GM23248 (cell line): ENCODE measurements around the gene AARS1. TPM values are rescaled to one million over a fixed set of nuclear protein-coding genes. Genes with fewer than 3 reads are reported as not detected.

Source experiments
- DNase-seq: peaks from one replicate; pipeline ENCODE4 v3.0.0-alpha.2; 2015
- H2AFZ ChIP-seq: fragments of 200-600 bp; sonication (generic); 2 replicates; pipeline ENCODE4 v1.6.1; 2016; ENCODE audit warnings: antibody characterized with exemption
- H3F3A ChIP-seq: fragments of 200-600 bp; sonication (generic); 2 replicates; pipeline ENCODE4 v1.6.1; 2016; ENCODE audit warnings: mild to moderate bottlenecking, antibody characterized with exemption, mixed run types; ENCODE audit not compliant: insufficient read depth
- H3K27ac ChIP-seq: fragments of 200-600 bp; sonication (generic); 2 replicates; pipeline ENCODE4 v1.5.1; 2016; ENCODE audit warnings: mild to moderate bottlenecking
- H3K27me3 ChIP-seq: fragments of 200-600 bp; sonication (generic); replicated peaks from 2 replicates; pipeline ENCODE4 v1.6.1; 2016; ENCODE audit warnings: mild to moderate bottlenecking; ENCODE audit not compliant: insufficient read depth
- H3K36me3 ChIP-seq: fragments of 200-600 bp; sonication (generic); 2 replicates; pipeline ENCODE4 v1.6.1; 2016; ENCODE audit warnings: low read depth, mild to moderate bottlenecking
- H3K4me1 ChIP-seq: fragments of 200-600 bp; sonication (generic); 2 replicates; pipeline ENCODE4 v1.6.1; 2016; ENCODE audit warnings: mild to moderate bottlenecking; ENCODE audit not compliant: insufficient read depth
- H3K4me2 ChIP-seq: fragments of 200-600 bp; sonication (generic); one replicate; pipeline ENCODE4 v1.6.1; 2016; ENCODE audit warnings: mild to moderate bottlenecking; ENCODE audit not compliant: unreplicated experiment
- H3K4me3 ChIP-seq: fragments of 200-600 bp; sonication (generic); 2 replicates; pipeline ENCODE4 v1.5.1; 2016; ENCODE audit warnings: mild to moderate bottlenecking
- H3K79me2 ChIP-seq: fragments of 200-600 bp; sonication (generic); 2 replicates; pipeline ENCODE4 v1.6.1; 2016; ENCODE audit warnings: mild to moderate bottlenecking; ENCODE audit not compliant: insufficient read depth
- H3K9ac ChIP-seq: fragments of 200-600 bp; sonication (generic); 2 replicates; pipeline ENCODE4 v1.6.1; 2016; ENCODE audit warnings: mild to moderate bottlenecking
- H3K9me2 ChIP-seq: fragments of 200-600 bp; sonication (generic); 2 replicates; pipeline ENCODE4 v1.6.1; 2016; ENCODE audit warnings: mixed run types, mild to moderate bottlenecking, moderate library complexity; ENCODE audit not compliant: insufficient read depth
- H3K9me3 ChIP-seq: fragments of 200-600 bp; sonication (generic); one replicate; pipeline ENCODE4 v1.6.1; 2017; ENCODE audit warnings: low read depth
- H4K20me1 ChIP-seq: fragments of 200-600 bp; sonication (generic); 2 replicates; pipeline ENCODE4 v1.6.0; 2016; ENCODE audit not compliant: insufficient read depth
- EZH2 ChIP-seq: fragments of 200-600 bp; sonication (generic); IDR thresholded peaks from 2 replicates; pipeline ENCODE4 v1.6.1; 2018; ENCODE audit warnings: antibody characterized with exemption, mild to moderate bottlenecking; ENCODE audit not compliant: insufficient read depth, poor library complexity, severe bottlenecking
- EZH2phosphoT487 ChIP-seq: fragments of 200-600 bp; sonication (generic); IDR thresholded peaks from 2 replicates; pipeline ENCODE4 v1.6.1; 2018; ENCODE audit warnings: antibody characterized with exemption, moderate library complexity, mild to moderate bottlenecking, low read depth; ENCODE audit not compliant: insufficient read depth
- WGBS, 2 experiments: methylation state at CpG; one replicate each; pipeline ENCODE4 v1.1.6; 2015 to 2017; ENCODE audit warnings: low lambda C conversion rate in 2 of 2, low coverage in 1 of 2; ENCODE audit errors: missing lambda C conversion rate in 2 of 2; 5-methylcytosine and 5-hydroxymethylcytosine counted together
- in situ Hi-C: fragments of 300-500 bp; cut with MboI; formaldehyde crosslinking; loops from 2 replicates; pipeline ENCODE4 v1.15.0; 2020
- polyA plus RNA-seq: library from polyadenylated mRNA; unstranded; fragments of >200 nt; fragmentation: Nextera tagmentation; extraction: Ambion mirVana; gene quantifications from 2 replicates; pipeline ENCODE4 v1.2.1, GENCODE V29; 2016
- total RNA-seq: library from RNA; depleted of rRNA; stranded (reverse); fragments of >200 nt; shearing (Covaris generic); gene quantifications from 2 replicates; pipeline ENCODE4 v1.2.3, GENCODE V29; 2014

AARS1 gene
- total and polyA plus RNA-seq, 2 experiments from 2014 or later = 130 to 160 TPM

GRCh38 chr16:70258946-70259345 is 30.4 kb downstream of the AARS1 start:
- H3K4me3 ChIP-seq = no peak overlapping the region
- 89 to 94% methylated on average over 10 of the region's 10 CpGs for WGBS, 2 experiments
- in situ Hi-C loops = no loop called here
- H3K27ac ChIP-seq = no peak overlapping the region
- no peak for DNase-seq
- H3K9me3 ChIP-seq = no peaks in the 10 kb centered on the region
- no peak overlapping the region for H2AFZ ChIP-seq
- H3K4me1 ChIP-seq = no peaks in the 10 kb centered on the region
- peaks cover 56% of the 10 kb centered on the region for H3K79me2 ChIP-seq
- H4K20me1 ChIP-seq = no peaks in the 10 kb centered on the region
- no peak for TF ChIP-seq EZH2phosphoT487
- TF ChIP-seq EZH2 = no peak
- no peaks in the 10 kb centered on the region for H3K9me2 ChIP-seq
- H3K4me2 ChIP-seq = no peak overlapping the region
- H3F3A ChIP-seq = peaks cover 47% of the 10 kb centered on the region
- H3K36me3 ChIP-seq = peaks cover 70% of the 10 kb centered on the region
- no peak overlapping the region for H3K9ac ChIP-seq
- H3K27me3 ChIP-seq = no peaks in the 10 kb centered on the region

- peaks cover 61% of the 10 kb centered on the region for H3K36me3 ChIP-seq
These were observed 31.2 kb downstream of the AARS1 start for GRCh38 chr16:70258065-70258464.

GRCh38 chr16:70257391-70257790 is 31.9 kb downstream of the AARS1 start:
- in situ Hi-C loops = no loop called here
- H3K9me2 ChIP-seq = no peaks in the 10 kb centered on the region
- peaks cover 46% of the 10 kb centered on the region for H3K79me2 ChIP-seq
- no peak overlapping the region for H3K9ac ChIP-seq
- no peaks in the 10 kb centered on the region for H3K27me3 ChIP-seq
- H3K4me1 ChIP-seq = no peaks in the 10 kb centered on the region
- TF ChIP-seq EZH2 (no peak), EZH2phosphoT487 (no peak)
- 0 out of 2 replicates have a peak, but pooled peaks cover under 1% of the 10 kb centered on the region for H4K20me1 ChIP-seq
- H2AFZ ChIP-seq = no peak overlapping the region
- H3F3A ChIP-seq = peaks cover 63% of the 10 kb centered on the region
- no peak overlapping the region for H3K4me2 ChIP-seq
- H3K36me3 ChIP-seq = peaks cover 63% of the 10 kb centered on the region
- no peak overlapping the region for H3K4me3 ChIP-seq
- 76 to 83% methylated on average over 4 of the region's 4 CpGs for WGBS, 2 experiments
- no peaks in the 10 kb centered on the region for H3K9me3 ChIP-seq
- no peak for DNase-seq
- no peak overlapping the region for H3K27ac ChIP-seq

More at GRCh38 chr16:70258065-70258464, 31.2 kb downstream of the AARS1 start:
- in situ Hi-C loops = no loop called here
- DNase-seq = no peak
- Histone ChIP-seq H3F3A (peaks cover 56% of the 10 kb centered on the region), H3K79me2 (peaks cover 50% of the 10 kb centered on the region), H2AFZ (no peak overlapping the region), H3K9me2 (no peaks in the 10 kb centered on the region), H3K9me3 (no peaks in the 10 kb centered on the region), H3K27ac (no peak overlapping the region), H3K4me2 (no peak overlapping the region), H3K9ac (no peak overlapping the region), H3K4me1 (no peaks in the 10 kb centered on the region), H3K4me3 (no peak overlapping the region), H4K20me1 (no peaks in the 10 kb centered on the region), H3K27me3 (no peaks in the 10 kb centered on the region)
- 94 to 97% methylated on average over 14 of the region's 14 CpGs for WGBS, 2 experiments
- no peak for TF ChIP-seq EZH2phosphoT487
- no peak for TF ChIP-seq EZH2

- WGBS, 2 experiments = 96 to 98% methylated on average over 9 of the region's 9 CpGs
- no peaks in the 10 kb centered on the region for H3K27me3 ChIP-seq
- no peaks in the 10 kb centered on the region for H3K4me1 ChIP-seq
- no peak overlapping the region for H3K27ac ChIP-seq
- no peak for DNase-seq
- TF ChIP-seq EZH2 (no peak), EZH2phosphoT487 (no peak)
- H3K4me2 ChIP-seq = no peak overlapping the region
- no peak overlapping the region for H3K9ac ChIP-seq
- H2AFZ ChIP-seq = no peak overlapping the region
- peaks cover 67% of the 10 kb centered on the region for H3F3A ChIP-seq
- peaks cover 29% of the 10 kb centered on the region for H3K79me2 ChIP-seq
- 0 out of 2 replicates have a peak, but pooled peaks cover 4% of the 10 kb centered on the region for H4K20me1 ChIP-seq
- H3K36me3 ChIP-seq = peaks cover 52% of the 10 kb centered on the region
- in situ Hi-C loops = no loop called here
- no peaks in the 10 kb centered on the region for H3K9me2 ChIP-seq
- no peak overlapping the region for H3K4me3 ChIP-seq
- no peaks in the 10 kb centered on the region for H3K9me3 ChIP-seq
These were observed 33.7 kb downstream of the AARS1 start for GRCh38 chr16:70255574-70255973.

GRCh38 chr16:70254965-70255286 is 34.4 kb downstream of the AARS1 start:
- peaks cover 45% of the 10 kb centered on the region for H3K36me3 ChIP-seq
- H3K9me3 ChIP-seq = no peaks in the 10 kb centered on the region
- no peak overlapping the region for H3K4me3 ChIP-seq
- no peak overlapping the region for H2AFZ ChIP-seq
- H3K79me2 ChIP-seq = peaks cover 28% of the 10 kb centered on the region
- no peak overlapping the region for H3K4me2 ChIP-seq
- H3K9ac ChIP-seq = no peak overlapping the region
- H4K20me1 ChIP-seq = 0 out of 2 replicates have a peak, but pooled peaks cover 4% of the 10 kb centered on the region
- in situ Hi-C loops = no loop called here
- H3K4me1 ChIP-seq = peaks cover 3% of the 10 kb centered on the region; the same call in 1 of the 2 replicates
- TF ChIP-seq EZH2phosphoT487 = no peak
- TF ChIP-seq EZH2 = no peak
- H3K27me3 ChIP-seq = no peaks in the 10 kb centered on the region
- H3F3A ChIP-seq = peaks cover 67% of the 10 kb centered on the region
- H3K27ac ChIP-seq = no peak overlapping the region
- no peak for DNase-seq
- WGBS, 2 experiments = 95 to 98% methylated on average over 7 to 12 of the region's 12 CpGs
- H3K9me2 ChIP-seq = no peaks in the 10 kb centered on the region
